ENCODE measurements around the gene JTB.

JTB gene

GRCh38 chr1:153978274-153978909 lies 918 bp upstream of the JTB start:
- DNase-seq = no peak

GRCh38 chr1:153976819-153977249 lies 640 bp downstream of the JTB start:
- no peak for DNase-seq

- no peak for DNase-seq
These were observed 3.9 kb downstream of the JTB start for GRCh38 chr1:153973525-153973924.

GRCh38 chr1:153973071-153973470 lies 4.4 kb downstream of the JTB start:
- DNase-seq = no peak

GRCh38 chr1:153970346-153970745 lies 7.1 kb downstream of the JTB start:
- no peak for DNase-seq

GRCh38 chr1:153968972-153969371 lies 8.5 kb downstream of the JTB start:
- no peak for DNase-seq

- no peak for DNase-seq
These were observed 9.1 kb downstream of the JTB start for GRCh38 chr1:153968408-153968807.

GRCh38 chr1:153968000-153968363 lies 9.5 kb downstream of the JTB start:
- no peak for DNase-seq

- peak; percentile 92 for DNase-seq
These were observed 10.1 kb downstream of the JTB start, which contains the start of gene CREB3L4 for GRCh38 chr1:153967107-153967999. Gene CREB3L4 (plus strand): TSS chr1:153967902. CDS start chr1:153968526, 624 bp downstream.

- DNase-seq = peak; percentile 68
These were observed 13.6 kb downstream of the JTB start for GRCh38 chr1:153963850-153964331.

GRCh38 chr1:153963030-153963849 lies 14.2 kb downstream of the JTB start, which contains the start of gene SLC39A1:
Gene SLC39A1 (minus strand): TSS chr1:153963537. CDS start chr1:153962715, 822 bp downstream.
- DNase-seq = peak; percentile 99

GRCh38 chr1:153962088-153963029 lies 15.1 kb downstream of the JTB start:
- peak; percentile 41 for DNase-seq

- DNase-seq = no peak
These were observed 16.1 kb downstream of the JTB start for GRCh38 chr1:153961421-153961820.

- no peak for DNase-seq
These were observed 17.3 kb downstream of the JTB start for GRCh38 chr1:153960206-153960605.

- DNase-seq = no peak
These were observed 18.0 kb downstream of the JTB start for GRCh38 chr1:153959454-153959853.

- no peak for DNase-seq
These were observed 18.6 kb downstream of the JTB start for GRCh38 chr1:153958961-153959260.

- DNase-seq = peak; percentile 98
These were observed 19.1 kb downstream of the JTB start, which contains the start of gene CRTC2 for GRCh38 chr1:153958111-153958960. Gene CRTC2 (minus strand): TSS chr1:153958612. CDS start chr1:153958497, 115 bp downstream.

- DNase-seq = no peak
These were observed 19.7 kb downstream of the JTB start for GRCh38 chr1:153957744-153958110.

- no peak for DNase-seq
These were observed 20.3 kb downstream of the JTB start for GRCh38 chr1:153956997-153957715.

GRCh38 chr1:153954826-153955225 lies 22.6 kb downstream of the JTB start:
- no peak for DNase-seq

Measured in right forelimb (tissue), 1 donor.